HG02981 (cell line): Measurements from ENCODE around the gene ZNF428.
"Not testable (repeated sequence)": the region's sequence is repeated elsewhere in the genome, so short reads cannot be mapped to it uniquely, and the experiment has no call there.

ENCODE experiments used
- ATAC-seq: cut with Tn5 transposase; IDR thresholded peaks from one replicate; pipeline ENCODE4 v1.9.1; 2021; ENCODE audit warnings: mild to moderate bottlenecking, moderate library complexity; ENCODE audit not compliant: unreplicated experiment

The ZNF428 gene

GRCh38 chr19:43595605-43595998 lies 23.8 kb downstream of the ZNF428 start:
- peak; percentile 0 for ATAC-seq

DNA sequence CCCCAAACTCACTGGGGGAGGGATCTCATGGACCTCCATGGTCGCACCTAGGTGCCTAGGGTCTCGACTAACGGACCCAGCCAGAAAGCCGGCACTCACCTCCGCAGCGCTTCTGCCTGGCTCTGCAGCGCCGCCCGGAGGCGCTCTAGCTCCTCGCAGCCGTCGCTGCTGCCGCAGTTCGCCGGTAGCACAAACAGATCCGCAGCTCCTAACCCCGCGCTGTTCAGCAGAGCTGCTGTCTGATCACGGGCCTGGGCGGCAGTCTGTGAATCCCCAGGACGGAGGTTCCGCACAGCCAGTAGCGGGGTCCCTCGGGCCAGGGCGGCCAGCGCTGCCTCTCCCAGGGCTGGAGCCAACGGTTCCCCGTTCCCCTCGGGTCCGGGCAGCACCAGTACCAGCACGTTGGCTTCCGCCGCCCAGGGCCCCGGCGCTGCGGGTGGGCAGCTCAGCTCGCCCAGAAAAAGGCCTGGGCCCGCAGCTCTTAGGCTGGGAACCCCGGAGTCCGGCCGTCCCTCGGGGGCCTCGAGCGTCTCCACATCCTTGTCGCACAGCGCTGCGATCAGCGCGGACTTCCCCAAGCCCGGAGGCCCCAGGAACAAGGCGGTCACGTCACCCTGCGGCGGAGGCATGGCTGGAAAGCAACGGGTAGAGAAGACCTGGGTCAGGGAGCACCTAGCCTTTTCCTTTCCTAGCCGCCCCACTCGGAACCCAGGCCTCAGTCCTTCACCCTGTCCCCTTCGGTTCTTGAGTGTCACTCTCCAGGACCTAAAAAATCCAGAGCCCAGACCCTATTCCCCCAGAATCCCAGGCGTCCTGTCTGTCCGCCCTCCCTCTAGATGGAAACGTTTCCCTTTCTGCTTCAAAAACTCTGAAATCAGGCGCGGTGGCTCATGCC lies 24.5 kb downstream of the ZNF428 start:
- no peak for ATAC-seq

- ATAC-seq: no peak
Measured at GRCh38 chr19:43594081-43594697, 25.2 kb downstream of the ZNF428 start.

- ATAC-seq: no peak
Measured at GRCh38 chr19:43592800-43593350, 26.6 kb downstream of the ZNF428 start.

DNA sequence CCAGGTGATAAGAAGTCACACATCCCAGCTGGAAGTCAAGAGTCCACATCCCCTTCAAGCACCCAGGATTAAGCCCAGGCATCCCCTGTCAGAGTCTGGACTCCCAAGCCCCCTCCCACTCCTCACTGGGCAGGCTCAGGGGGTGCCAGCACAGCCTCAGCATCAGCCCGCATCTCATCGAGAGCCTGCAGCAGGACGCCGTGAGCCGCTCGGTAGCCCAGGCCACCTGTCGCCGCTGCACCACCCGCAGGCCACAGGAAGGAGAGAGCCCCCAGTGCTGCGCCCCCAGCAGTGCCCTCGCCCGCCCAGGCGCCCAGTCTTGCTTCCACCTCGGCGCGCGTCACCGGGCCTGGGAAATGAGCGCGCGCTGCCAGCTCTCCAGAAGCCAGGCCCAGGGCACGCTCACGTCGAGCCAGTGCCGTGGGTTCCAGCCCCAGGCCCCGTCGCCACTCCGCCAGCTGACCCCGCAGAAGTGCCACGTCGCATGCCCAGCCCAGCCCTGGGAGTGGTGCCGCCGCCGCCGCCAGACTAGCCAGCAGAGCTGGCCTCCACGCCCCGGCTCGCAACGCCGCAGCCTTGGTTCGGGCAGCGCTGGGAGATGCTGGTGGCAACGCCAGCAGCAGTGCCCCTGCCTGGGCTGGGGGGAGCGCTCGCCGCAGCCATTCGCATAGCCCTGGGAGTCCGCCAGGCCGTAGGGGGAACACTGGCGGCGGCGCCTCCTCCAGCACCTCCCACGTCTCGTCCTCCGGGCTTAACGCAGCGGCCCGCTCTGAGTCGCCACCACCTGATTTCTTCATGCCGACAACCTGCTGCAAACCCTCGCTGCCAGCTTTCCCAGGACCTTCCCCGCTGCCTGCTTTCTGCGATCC lies 27.3 kb downstream of the ZNF428 start:
- ATAC-seq: no peak

- no peak for ATAC-seq
Measured at GRCh38 chr19:43589678-43590077, 29.8 kb downstream of the ZNF428 start.

- ATAC-seq: no peak
Measured at GRCh38 chr19:43589277-43589676, 30.2 kb downstream of the ZNF428 start.

DNA sequence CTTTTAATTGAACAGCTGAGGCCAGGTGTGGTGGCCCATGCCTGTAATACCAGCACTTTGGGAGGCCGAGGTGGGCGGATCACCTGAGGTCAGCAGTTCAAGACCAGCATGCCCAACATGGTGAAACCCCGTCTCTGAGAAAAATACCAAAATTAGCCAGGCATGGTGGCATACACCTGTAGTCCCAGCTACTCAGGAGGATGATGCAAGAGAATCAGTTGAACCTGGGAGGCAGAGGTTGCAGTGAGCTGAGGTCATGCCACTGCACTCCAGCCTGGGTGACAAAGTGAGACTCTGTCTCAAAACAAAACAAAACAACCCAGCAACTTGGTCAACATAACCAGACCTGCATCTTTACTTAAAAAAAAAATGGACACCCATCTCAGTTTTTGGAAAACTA lies 32.4 kb downstream of the ZNF428 start:
- not testable (repeated sequence) for ATAC-seq

GRCh38 chr19:43586346-43586745 lies 33.1 kb downstream of the ZNF428 start:
- no peak for ATAC-seq

- ATAC-seq: no peak
Measured at GRCh38 chr19:43584484-43584883, 34.9 kb downstream of the ZNF428 start.

GRCh38 chr19:43582495-43582894 lies 36.9 kb downstream of the ZNF428 start:
- no peak for ATAC-seq

- no peak for ATAC-seq
Measured at GRCh38 chr19:43581467-43581866, 38.0 kb downstream of the ZNF428 start.

DNA sequence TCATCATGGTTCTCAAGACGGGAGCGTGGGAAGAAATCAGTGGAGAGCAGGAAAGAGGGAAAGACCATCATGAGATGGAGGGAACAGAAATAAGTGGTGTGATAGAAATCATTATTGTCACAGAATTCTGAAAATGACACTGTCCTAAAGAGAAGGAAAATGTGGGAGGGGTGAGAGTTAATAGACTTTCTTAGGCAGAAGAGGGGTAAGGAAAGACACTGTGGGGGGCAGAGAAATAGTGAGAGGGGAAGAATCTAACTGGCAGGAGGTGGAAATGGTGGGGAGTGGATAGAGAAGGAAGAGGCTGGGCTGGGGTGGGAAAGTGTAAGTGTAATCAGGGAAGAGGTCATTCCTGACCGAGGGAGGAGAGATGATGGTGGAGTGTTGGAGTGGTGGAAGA lies 40.6 kb downstream of the ZNF428 start:
- ATAC-seq: no peak

DNA sequence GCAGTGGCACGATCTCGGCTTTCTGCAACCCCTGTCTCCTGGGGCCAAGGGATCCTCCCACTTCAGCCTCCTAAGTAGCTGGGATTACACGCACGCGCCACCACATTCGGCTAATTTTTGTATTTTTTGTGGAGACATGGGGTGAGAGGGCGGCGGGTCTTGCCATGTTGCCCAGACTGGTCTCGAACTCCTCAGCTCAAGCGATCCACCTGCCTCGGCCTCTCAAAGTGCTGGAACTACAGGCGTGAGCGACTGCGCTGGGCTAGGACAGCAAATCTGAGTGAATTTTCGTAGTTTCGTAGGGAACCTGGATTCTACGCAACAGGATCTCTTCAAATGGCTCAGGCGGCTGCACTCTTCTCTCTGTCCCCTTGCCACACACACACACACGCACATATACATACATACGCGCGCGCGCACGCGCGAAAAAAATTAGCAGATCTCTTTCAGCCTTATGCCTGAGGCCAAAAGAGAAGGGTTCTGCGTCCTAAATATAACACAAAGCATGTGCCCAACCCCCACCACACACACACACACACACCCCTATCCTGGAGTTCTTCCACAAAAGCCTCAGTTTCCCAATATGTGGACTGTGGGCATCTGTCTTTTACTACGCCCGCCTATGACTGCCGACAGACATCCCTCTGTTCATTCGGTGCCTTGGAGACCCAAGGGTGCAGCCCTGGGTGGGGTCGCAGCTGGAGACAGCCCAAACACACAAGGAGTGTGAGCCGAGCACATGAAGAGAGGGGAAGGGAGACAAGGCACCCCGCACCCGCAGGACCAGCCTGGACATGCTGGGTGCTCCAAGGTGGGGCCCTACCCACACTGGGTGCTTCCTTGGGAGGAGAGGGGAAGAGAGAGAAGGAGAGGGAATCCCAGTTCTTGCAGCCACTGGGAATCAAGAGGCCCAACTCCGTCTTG lies 43.2 kb downstream of the ZNF428 start:
- ATAC-seq: peak; percentile 4

- peak; percentile 97 for ATAC-seq
Measured at GRCh38 chr19:43575156-43575950, 44.1 kb downstream of the ZNF428 start, which contains the start of the genes PINLYP and XRCC1. TSS of gene PINLYP (plus strand) at chr19:43575801. CDS start at chr19:43577192, 1,391 bp downstream. TSS of gene XRCC1 (minus strand) at chr19:43575527. CDS start at chr19:43575458, 69 bp downstream.

- ATAC-seq: no peak
Measured at GRCh38 chr19:43574424-43575155, 44.8 kb downstream of the ZNF428 start.

- ATAC-seq: no peak
Measured at GRCh38 chr19:43572171-43572588, 47.2 kb downstream of the ZNF428 start.

- ATAC-seq: no peak
Measured at GRCh38 chr19:43570174-43570791, 49.1 kb downstream of the ZNF428 start.
